ENCODE results near the gene RGS12. TPM values are rescaled to one million over a fixed set of nuclear protein-coding genes. Genes with fewer than 3 reads are reported as not detected.

Gene RGS12
- total RNA-seq, 2 experiments from 2014 or later: 5.2 to 6.4 TPM

DNA sequence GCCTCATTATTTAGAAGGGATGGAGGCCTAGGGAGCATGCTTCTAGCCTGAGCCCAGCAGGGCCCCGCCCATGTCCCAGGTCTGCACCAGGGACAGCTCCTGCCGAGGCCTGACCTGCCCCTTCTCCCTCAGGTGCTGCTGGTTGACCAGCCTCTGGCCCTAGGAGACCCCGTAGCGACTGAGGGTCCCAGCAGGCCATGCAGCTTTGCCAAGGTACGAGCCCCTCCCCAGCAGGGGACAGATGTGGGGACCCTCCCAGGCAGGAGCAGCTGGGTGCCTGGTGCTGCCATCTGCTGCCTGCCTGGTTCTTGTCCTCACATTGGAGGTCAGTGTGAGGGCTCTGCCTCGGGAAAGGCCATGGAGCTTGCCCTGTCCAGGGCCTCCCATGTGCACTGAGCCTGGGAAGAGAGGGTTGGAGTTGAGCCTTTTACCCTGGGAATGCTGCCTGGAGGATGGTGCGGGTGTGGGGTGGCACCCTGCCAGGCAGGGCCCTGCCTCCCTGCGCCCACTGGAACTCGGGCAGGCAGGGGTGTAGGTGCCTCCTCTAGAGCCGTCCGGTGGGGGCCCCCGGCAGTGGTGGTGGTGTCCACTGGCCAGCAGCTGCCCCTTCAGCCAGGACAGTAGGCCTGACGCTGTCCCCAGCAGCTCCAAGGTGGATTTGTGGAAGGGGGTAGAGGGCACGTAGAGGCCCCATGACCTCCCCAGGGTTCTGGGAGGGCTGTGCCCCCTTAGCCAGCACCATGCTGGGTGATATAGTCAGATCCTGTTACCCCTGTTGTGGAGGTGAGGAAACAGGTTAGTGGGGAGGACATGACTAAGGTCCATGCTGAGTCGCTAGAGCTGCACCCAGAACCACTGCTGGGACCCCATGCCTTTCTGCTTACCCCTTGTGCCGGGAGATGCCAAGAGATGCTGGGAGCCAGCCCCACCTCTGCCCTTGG lies 46.1 kb upstream of the RGS12 start:
- POLR2A ChIA-PET: interaction anchor here (0.8 kb wide), 1 partner anchor 14 kb away, joined by 3 read pairs; no protein-coding TSS in a partner anchor
- Histone ChIP-seq H3K9me2 (ENCODE audit: insufficient read depth, low read length) (no peaks in the 10 kb centered on the region), H3K79me2 (ENCODE audit: insufficient read depth, low read depth, low read length) (no peaks in the 10 kb centered on the region), H3K4me2 (ENCODE audit: low read length) (no peak overlapping the region), H2AFZ (ENCODE audit: low read length) (no peak overlapping the region), H3K9me3 (ENCODE audit: low read length) (no peaks in the 10 kb centered on the region), H3K36me3 (ENCODE audit: insufficient read depth, low read length) (no peaks in the 10 kb centered on the region; the same call in 1 of the 2 replicates), H3K27ac (ENCODE audit: low read depth, low read length, poor library complexity, severe bottlenecking) (no peak overlapping the region), H3K4me1 (ENCODE audit: insufficient read depth, low read length, poor library complexity, severe bottlenecking) (no peaks in the 10 kb centered on the region), H3K4me3 (ENCODE audit: low read depth, low read length, poor library complexity, severe bottlenecking) (no peak overlapping the region), H4K20me1 (ENCODE audit: insufficient read depth, low read length) (no peaks in the 10 kb centered on the region)
- no peak for DNase-seq (ENCODE audit: low spot score)
- CTCF ChIA-PET (ENCODE audit: unreplicated experiment): no interaction called here
- TF ChIP-seq EZH2phosphoT487 (IDR thresholded peaks at IDR 0.05; ENCODE audit: borderline replicate concordance, low read depth, low read length): no peak
- TF ChIP-seq, protein P1, sequence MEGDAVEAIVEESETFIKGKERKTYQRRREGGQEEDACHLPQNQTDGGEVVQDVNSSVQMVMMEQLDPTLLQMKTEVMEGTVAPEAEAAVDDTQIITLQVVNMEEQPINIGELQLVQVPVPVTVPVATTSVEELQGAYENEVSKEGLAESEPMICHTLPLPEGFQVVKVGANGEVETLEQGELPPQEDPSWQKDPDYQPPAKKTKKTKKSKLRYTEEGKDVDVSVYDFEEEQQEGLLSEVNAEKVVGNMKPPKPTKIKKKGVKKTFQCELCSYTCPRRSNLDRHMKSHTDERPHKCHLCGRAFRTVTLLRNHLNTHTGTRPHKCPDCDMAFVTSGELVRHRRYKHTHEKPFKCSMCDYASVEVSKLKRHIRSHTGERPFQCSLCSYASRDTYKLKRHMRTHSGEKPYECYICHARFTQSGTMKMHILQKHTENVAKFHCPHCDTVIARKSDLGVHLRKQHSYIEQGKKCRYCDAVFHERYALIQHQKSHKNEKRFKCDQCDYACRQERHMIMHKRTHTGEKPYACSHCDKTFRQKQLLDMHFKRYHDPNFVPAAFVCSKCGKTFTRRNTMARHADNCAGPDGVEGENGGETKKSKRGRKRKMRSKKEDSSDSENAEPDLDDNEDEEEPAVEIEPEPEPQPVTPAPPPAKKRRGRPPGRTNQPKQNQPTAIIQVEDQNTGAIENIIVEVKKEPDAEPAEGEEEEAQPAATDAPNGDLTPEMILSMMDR (conservative IDR thresholded peaks at IDR 0.05; ENCODE audit: low read length): peak; percentile 32; the same call in 1 of the 2 replicates
- intact Hi-C loops (cut with micrococcal nuclease; ENCODE audit: unreplicated experiment): no loop called here
- no TSS peak for BruUV-seq (replicated peaks)

DNA sequence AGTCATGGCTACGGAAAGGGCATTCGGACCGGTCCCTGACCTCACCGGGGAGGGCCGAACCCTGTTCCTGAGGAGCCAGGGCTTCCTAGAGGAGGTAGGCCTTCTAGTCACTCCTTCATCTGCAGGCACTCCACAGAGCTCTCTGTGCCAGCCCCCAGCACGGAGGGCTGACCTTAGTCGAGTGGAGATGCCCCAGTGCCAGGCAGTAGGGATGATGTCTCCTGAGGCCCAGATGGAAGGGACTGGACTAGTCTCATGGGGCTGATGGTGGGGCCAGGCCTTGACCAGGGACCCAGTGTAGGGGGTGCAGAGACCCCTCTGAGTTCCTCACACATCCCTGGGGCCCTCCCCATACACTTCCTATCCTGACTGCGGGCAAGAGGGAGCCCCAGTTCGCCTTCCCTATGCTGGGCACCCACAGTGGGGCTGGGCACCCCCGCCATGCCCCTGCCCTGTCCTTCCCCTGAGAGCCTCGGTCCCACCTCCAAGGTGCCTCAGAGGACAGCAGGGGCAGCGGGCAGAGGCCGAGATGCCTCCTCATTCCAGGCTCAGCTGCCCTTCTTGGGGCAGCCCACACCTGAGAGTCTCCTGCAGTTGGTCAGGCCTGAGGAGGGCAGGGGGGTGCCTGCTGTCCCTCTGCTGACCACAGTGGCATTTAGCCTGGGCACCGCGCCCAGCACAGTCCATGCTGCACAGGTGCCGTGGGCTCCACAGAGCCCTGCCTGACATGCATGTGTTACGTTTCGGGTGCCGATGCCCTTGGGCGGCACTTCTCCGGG lies 45.2 kb upstream of the RGS12 start:
- Histone ChIP-seq H4K20me1 (ENCODE audit: insufficient read depth, low read length) (no peaks in the 10 kb centered on the region), H3K36me3 (ENCODE audit: insufficient read depth, low read length) (no peaks in the 10 kb centered on the region), H3K4me2 (ENCODE audit: low read length) (no peak overlapping the region), H2AFZ (ENCODE audit: low read length) (no peak overlapping the region), H3K79me2 (ENCODE audit: insufficient read depth, low read depth, low read length) (no peaks in the 10 kb centered on the region), H3K27ac (ENCODE audit: low read depth, low read length, poor library complexity, severe bottlenecking) (no peak overlapping the region), H3K4me3 (ENCODE audit: low read depth, low read length, poor library complexity, severe bottlenecking) (no peak overlapping the region), H3K4me1 (ENCODE audit: insufficient read depth, low read length, poor library complexity, severe bottlenecking) (no peaks in the 10 kb centered on the region), H3K9me2 (ENCODE audit: insufficient read depth, low read length) (no peaks in the 10 kb centered on the region), H3K9me3 (ENCODE audit: low read length) (no peaks in the 10 kb centered on the region)
- POLR2A ChIA-PET: interaction anchor here (0.8 kb wide), 1 partner anchor 13 kb away, joined by 3 read pairs; no protein-coding TSS in a partner anchor
- BruUV-seq (replicated peaks): no TSS peak
- DNase-seq (ENCODE audit: low spot score): no peak
- intact Hi-C loops (cut with micrococcal nuclease; ENCODE audit: unreplicated experiment): no loop called here
- CTCF ChIA-PET (ENCODE audit: unreplicated experiment): no interaction called here
- TF ChIP-seq, protein P1 (conservative IDR thresholded peaks at IDR 0.05; ENCODE audit: low read length): no peak
- TF ChIP-seq EZH2phosphoT487 (IDR thresholded peaks at IDR 0.05; ENCODE audit: borderline replicate concordance, low read depth, low read length): no peak
